GM12801 (cell line): ENCODE data around the gene GJC2.

Experiments used
- CTCF ChIP-seq: IDR thresholded peaks from one replicate; pipeline ENCODE4 v1.5.1; 2011; ENCODE audit warnings: control low read depth; ENCODE audit not compliant: insufficient read length; ENCODE audit errors: extremely low read depth

GJC2 gene

GRCh38 chr1:228157729-228158126 lies 8.0 kb downstream of the GJC2 start:
- no peak for TF ChIP-seq CTCF

- TF ChIP-seq CTCF = no peak
Measured at GRCh38 chr1:228158151-228159007, 8.6 kb downstream of the GJC2 start.

- TF ChIP-seq CTCF = no peak
Measured at GRCh38 chr1:228159008-228159665, 9.4 kb downstream of the GJC2 start.

DNA sequence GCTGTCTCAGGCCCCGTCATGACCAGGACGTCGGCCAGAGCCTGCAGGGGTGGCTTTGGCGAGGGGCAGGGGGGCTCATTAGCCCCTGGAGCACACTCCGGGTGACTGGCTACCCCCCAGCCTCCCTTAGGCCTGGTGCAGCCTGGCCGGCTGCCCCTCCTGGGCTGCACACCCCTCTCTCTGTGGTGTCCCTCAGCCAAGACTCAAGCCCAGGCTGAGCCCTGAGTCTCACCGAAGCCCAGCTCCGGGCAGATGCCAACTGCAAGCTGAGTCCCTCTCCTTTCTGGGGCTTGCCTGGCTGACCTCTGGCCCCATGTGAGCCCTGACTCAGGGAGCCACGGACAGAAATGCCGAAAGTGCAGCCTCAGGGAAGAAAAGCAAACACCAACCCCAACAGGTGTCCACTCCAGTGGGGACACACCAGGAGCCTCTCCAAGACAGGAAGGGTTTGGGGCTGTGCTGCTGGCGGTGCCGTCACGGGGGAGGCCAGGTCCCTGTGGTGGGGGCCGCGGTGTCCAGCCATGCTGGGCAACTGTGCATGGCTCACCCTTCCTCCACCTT lies 10.6 kb downstream of the GJC2 start:
- TF ChIP-seq CTCF = no peak

GRCh38 chr1:228161362-228161761 lies 11.6 kb downstream of the GJC2 start:
- TF ChIP-seq CTCF = no peak

DNA sequence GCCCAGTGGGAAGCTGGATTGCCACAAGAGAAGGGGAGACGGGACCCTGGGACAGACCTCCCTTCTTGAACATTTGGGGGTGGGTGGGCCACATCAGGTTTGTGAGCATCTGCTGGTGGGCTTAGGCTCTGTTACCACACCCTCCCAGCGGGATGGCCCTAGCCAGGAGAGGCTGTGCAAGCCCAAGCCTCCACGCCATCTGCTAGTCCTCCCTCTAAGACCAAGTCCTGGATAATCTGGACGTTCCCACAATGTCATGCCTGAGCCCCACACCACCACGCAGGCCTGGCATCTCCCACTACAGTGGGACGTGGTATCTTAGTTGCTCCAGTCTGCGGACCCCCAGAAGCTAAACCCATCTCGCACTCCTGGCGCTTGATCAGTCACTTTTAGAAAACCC lies 12.1 kb downstream of the GJC2 start:
- TF ChIP-seq CTCF = no peak

GRCh38 chr1:228162286-228163006 lies 12.7 kb downstream of the GJC2 start:
- no peak for TF ChIP-seq CTCF
